ENCODE results near the gene LARGE1.

LARGE1 gene

DNA sequence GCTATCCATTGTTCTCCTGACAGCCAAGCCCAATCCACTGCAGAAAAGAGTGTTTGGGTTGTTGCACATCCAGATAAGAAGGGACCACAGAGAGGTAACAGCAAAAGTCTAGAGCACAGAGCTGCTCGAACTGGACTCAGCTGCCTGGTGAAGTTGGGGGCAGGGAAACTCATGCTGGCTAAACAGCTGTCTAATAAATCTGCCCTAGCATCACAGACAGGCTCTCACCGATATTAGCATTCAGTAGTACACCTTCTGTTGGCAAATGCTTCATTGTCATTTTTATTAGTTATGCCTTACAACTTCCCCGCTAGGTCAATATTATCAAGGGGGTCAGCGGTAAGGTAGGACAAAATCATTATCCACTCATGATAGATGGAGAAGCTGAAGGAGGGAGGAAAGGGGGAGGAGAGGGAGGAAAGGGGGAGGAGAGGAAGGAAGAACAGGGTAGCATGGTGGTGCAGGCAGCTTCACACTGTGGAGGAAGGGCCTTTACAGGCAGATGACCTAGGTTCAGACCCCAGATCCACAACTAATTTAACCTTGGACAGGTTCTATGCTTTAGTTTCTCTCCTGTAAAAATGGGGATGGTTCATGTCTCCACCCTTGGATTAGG lies 102.7 kb downstream of the LARGE1 start:
- H3K27ac ChIP-seq (ENCODE audit: low read length), result no peak overlapping the region
- no peak for DNase-seq
- no peak overlapping the region for H3K9ac ChIP-seq (ENCODE audit: low read depth, low read length)
- no peaks in the 10 kb centered on the region for H3K9me3 ChIP-seq (ENCODE audit: insufficient read depth, low read length, severe bottlenecking)
- no peak overlapping the region for H3K4me3 ChIP-seq (ENCODE audit: low read depth in 1 of 2, low read length in 2 of 2)
- no peaks in the 10 kb centered on the region for H3K79me2 ChIP-seq (ENCODE audit: insufficient read depth, low read length)
- H3K4me1 ChIP-seq (ENCODE audit: insufficient read depth, low read length), result no peaks in the 10 kb centered on the region
- no peak for TF ChIP-seq EZH2 (IDR thresholded peaks at IDR 0.05; ENCODE audit: borderline replicate concordance, low read depth, low read length, severe bottlenecking)
- TF ChIP-seq, protein P1, sequence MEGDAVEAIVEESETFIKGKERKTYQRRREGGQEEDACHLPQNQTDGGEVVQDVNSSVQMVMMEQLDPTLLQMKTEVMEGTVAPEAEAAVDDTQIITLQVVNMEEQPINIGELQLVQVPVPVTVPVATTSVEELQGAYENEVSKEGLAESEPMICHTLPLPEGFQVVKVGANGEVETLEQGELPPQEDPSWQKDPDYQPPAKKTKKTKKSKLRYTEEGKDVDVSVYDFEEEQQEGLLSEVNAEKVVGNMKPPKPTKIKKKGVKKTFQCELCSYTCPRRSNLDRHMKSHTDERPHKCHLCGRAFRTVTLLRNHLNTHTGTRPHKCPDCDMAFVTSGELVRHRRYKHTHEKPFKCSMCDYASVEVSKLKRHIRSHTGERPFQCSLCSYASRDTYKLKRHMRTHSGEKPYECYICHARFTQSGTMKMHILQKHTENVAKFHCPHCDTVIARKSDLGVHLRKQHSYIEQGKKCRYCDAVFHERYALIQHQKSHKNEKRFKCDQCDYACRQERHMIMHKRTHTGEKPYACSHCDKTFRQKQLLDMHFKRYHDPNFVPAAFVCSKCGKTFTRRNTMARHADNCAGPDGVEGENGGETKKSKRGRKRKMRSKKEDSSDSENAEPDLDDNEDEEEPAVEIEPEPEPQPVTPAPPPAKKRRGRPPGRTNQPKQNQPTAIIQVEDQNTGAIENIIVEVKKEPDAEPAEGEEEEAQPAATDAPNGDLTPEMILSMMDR (IDR thresholded peaks at IDR 0.05; ENCODE audit: borderline replicate concordance, extremely low read depth, low read length, poor library complexity, severe bottlenecking), result no peak
- H4K20me1 ChIP-seq (ENCODE audit: insufficient read depth, low read length), result no peaks in the 10 kb centered on the region
- H3K36me3 ChIP-seq (ENCODE audit: insufficient read depth, low read length), result no peaks in the 10 kb centered on the region
- no peak for ATAC-seq (ENCODE audit: insufficient read depth, low read depth)
- H3K4me2 ChIP-seq (ENCODE audit: insufficient read depth, low read length), result no peak overlapping the region
- no peaks in the 10 kb centered on the region for H3K27me3 ChIP-seq (ENCODE audit: insufficient read depth, low read length, poor library complexity)
- H2AFZ ChIP-seq (ENCODE audit: low read depth, low read length), result no peak overlapping the region

DNA sequence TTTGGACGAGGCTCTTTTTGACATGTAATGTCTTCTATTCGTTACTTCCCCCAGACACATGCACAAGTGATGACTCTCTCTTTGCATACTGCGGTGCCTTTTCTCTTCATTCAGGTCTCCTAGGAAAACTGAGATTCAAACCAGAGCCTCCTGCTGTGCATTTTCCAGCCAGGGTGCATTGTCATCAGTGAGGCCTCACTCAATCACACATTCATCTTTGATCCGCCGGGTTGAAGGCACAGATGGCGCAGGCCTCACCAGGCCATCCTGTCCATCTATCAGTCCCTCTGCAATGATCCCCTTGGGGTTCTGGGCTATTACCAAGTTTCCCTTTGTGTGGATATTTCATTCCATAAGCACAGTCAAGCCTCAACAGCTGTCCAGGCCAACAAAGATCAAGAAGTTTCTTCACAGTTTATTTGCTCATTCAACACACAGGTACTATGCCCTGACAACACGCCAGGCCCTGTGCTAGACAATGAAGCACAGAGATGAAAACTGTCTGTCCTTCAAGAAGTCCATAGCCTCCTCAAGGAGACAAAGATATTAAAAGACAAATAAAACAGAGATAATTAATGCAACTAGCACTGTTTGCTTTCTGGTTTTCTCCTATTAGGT lies 107.8 kb downstream of the LARGE1 start:
- no peaks in the 10 kb centered on the region for H3K79me2 ChIP-seq (ENCODE audit: insufficient read depth, low read length)
- H2AFZ ChIP-seq (ENCODE audit: low read depth, low read length), result no peak overlapping the region
- ATAC-seq (ENCODE audit: insufficient read depth, low read depth) (no peak), DNase-seq (no peak)
- H3K4me2 ChIP-seq (ENCODE audit: insufficient read depth, low read length), result no peak overlapping the region
- no peaks in the 10 kb centered on the region for H4K20me1 ChIP-seq (ENCODE audit: insufficient read depth, low read length)
- H3K27ac ChIP-seq (ENCODE audit: low read length), result no peak overlapping the region
- H3K4me1 ChIP-seq (ENCODE audit: insufficient read depth, low read length), result no peaks in the 10 kb centered on the region
- H3K27me3 ChIP-seq (ENCODE audit: insufficient read depth, low read length, poor library complexity), result no peaks in the 10 kb centered on the region
- TF ChIP-seq EZH2 (IDR thresholded peaks at IDR 0.05; ENCODE audit: borderline replicate concordance, low read depth, low read length, severe bottlenecking), result no peak
- TF ChIP-seq, protein P1 (IDR thresholded peaks at IDR 0.05; ENCODE audit: borderline replicate concordance, extremely low read depth, low read length, poor library complexity, severe bottlenecking), result no peak
- H3K4me3 ChIP-seq (ENCODE audit: low read depth in 1 of 2, low read length in 2 of 2), result no peak overlapping the region
- H3K36me3 ChIP-seq (ENCODE audit: insufficient read depth, low read length), result no peaks in the 10 kb centered on the region
- H3K9me3 ChIP-seq (ENCODE audit: insufficient read depth, low read length, severe bottlenecking), result no peaks in the 10 kb centered on the region
- H3K9ac ChIP-seq (ENCODE audit: low read depth, low read length), result no peak overlapping the region

- Histone ChIP-seq H3K4me3 (ENCODE audit: low read depth in 1 of 2, low read length in 2 of 2) (no peak overlapping the region), H3K79me2 (ENCODE audit: insufficient read depth, low read length) (no peaks in the 10 kb centered on the region), H3K36me3 (ENCODE audit: insufficient read depth, low read length) (no peaks in the 10 kb centered on the region), H3K9ac (ENCODE audit: low read depth, low read length) (no peak overlapping the region), H3K4me1 (ENCODE audit: insufficient read depth, low read length) (no peaks in the 10 kb centered on the region), H4K20me1 (ENCODE audit: insufficient read depth, low read length) (no peaks in the 10 kb centered on the region), H2AFZ (ENCODE audit: low read depth, low read length) (no peak overlapping the region), H3K27ac (ENCODE audit: low read length) (no peak overlapping the region), H3K9me3 (ENCODE audit: insufficient read depth, low read length, severe bottlenecking) (no peaks in the 10 kb centered on the region), H3K4me2 (ENCODE audit: insufficient read depth, low read length) (no peak overlapping the region), H3K27me3 (ENCODE audit: insufficient read depth, low read length, poor library complexity) (no peaks in the 10 kb centered on the region)
- DNase-seq (no peak), ATAC-seq (ENCODE audit: insufficient read depth, low read depth) (no peak)
- TF ChIP-seq, protein P1 (IDR thresholded peaks at IDR 0.05; ENCODE audit: borderline replicate concordance, extremely low read depth, low read length, poor library complexity, severe bottlenecking), result no peak
- no peak for TF ChIP-seq EZH2 (IDR thresholded peaks at IDR 0.05; ENCODE audit: borderline replicate concordance, low read depth, low read length, severe bottlenecking)
Observed at GRCh38 chr22:33811686-33812085, 108.6 kb downstream of the LARGE1 start.

All from DND-41 (cell line).